GM12872 (cell line): ENCODE measurements around the gene ZFP90.

Experiments
- CTCF ChIP-seq: IDR thresholded peaks from 3 replicates; pipeline ENCODE4 v1.5.1; 2011; ENCODE audit warnings: low read depth, mild to moderate bottlenecking, low read length, moderate library complexity; ENCODE audit not compliant: insufficient read depth

ZFP90 gene

GRCh38 chr16:68538880-68539701 is at the start of gene ZFP90:
TSS of gene ZFP90 (plus strand) at chr16:68539291. CDS start at chr16:68539793, 502 bp downstream.
- TF ChIP-seq CTCF = no peak

GRCh38 chr16:68490358-68490757 is 48.7 kb upstream of the ZFP90 start:
- no peak for TF ChIP-seq CTCF

- TF ChIP-seq CTCF = no peak
These were observed 48.1 kb upstream of the ZFP90 start for GRCh38 chr16:68490829-68491575.

- TF ChIP-seq CTCF = no peak
These were observed 47.5 kb upstream of the ZFP90 start for GRCh38 chr16:68491576-68491950.

- TF ChIP-seq CTCF = no peak
These were observed 46.9 kb upstream of the ZFP90 start for GRCh38 chr16:68492151-68492542.

- TF ChIP-seq CTCF = no peak
These were observed 46.3 kb upstream of the ZFP90 start for GRCh38 chr16:68492543-68493411.
